Dermis blood vessel endothelial cell (primary cell): ENCODE measurements around the gene FIG4. TPM values are rescaled to one million over a fixed set of nuclear protein-coding genes. Genes with fewer than 3 reads are reported as not detected.
"Not testable (repeated sequence)": the region's sequence is repeated elsewhere in the genome, so short reads cannot be mapped to it uniquely, and the experiment has no call there.

Experiments
- DNase-seq: peaks from one replicate; pipeline ENCODE4 v3.0.0; 2010
- total RNA-seq: library from RNA; depleted of rRNA; stranded (reverse); fragments of >200 nt; gene quantifications from 2 replicates; pipeline ENCODE4 v1.2.3, GENCODE V29; 2014

Gene FIG4
- total RNA-seq, 1 donor from 2014 or later: 11.6 TPM

DNA sequence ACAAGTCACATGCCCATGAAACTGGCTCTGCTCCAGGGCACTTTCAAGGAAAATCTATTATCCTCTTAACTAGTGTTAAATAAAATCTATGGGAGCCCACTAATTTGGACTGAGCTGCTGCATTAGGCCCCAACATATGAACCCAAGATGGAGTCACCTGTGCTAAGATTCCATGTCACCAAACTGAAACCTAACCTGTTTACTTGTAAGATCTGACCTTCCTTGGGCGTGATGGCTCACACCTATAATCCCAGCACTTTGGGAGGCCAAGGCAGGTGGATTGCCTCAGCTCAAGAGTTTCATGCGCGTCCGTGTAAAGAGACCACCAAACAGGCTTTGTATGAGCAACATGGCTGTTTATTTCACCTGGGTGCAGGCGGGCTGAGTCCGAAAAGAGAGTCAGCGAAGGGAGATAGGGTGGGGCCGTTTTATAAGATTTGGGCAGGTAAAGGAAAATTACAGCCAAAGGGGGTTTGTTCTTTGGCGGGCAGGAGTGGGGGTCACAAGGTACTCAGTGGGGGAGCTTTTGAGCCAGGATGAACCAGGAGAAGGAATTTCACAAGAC is 164.5 kb downstream of the FIG4 start:
- DNase-seq: not testable (repeated sequence)

GRCh38 chr6:109861946-109862345 is 170.8 kb downstream of the FIG4 start:
- DNase-seq: no peak

DNA sequence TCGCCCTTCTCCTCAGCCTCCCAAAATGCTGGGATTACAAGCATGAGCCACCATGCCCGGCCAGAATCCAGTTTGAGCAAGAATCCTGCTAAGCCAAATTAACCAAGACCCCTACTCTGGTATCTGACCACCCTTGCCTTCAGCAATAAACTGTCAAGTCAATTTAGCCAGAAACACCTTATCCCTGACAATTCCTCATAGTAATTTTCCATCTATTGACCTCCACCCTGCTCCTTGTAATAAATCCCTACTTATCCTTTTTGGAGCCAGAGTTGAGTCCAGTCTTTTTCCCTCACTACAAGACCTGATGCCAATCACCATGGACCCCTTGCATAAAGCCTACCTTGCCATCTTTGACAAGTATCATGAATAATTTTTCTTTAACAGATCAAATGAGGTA is 173.0 kb downstream of the FIG4 start:
- no peak for DNase-seq

- DNase-seq: no peak
Observed at GRCh38 chr6:109865968-109866367, 174.9 kb downstream of the FIG4 start.

DNA sequence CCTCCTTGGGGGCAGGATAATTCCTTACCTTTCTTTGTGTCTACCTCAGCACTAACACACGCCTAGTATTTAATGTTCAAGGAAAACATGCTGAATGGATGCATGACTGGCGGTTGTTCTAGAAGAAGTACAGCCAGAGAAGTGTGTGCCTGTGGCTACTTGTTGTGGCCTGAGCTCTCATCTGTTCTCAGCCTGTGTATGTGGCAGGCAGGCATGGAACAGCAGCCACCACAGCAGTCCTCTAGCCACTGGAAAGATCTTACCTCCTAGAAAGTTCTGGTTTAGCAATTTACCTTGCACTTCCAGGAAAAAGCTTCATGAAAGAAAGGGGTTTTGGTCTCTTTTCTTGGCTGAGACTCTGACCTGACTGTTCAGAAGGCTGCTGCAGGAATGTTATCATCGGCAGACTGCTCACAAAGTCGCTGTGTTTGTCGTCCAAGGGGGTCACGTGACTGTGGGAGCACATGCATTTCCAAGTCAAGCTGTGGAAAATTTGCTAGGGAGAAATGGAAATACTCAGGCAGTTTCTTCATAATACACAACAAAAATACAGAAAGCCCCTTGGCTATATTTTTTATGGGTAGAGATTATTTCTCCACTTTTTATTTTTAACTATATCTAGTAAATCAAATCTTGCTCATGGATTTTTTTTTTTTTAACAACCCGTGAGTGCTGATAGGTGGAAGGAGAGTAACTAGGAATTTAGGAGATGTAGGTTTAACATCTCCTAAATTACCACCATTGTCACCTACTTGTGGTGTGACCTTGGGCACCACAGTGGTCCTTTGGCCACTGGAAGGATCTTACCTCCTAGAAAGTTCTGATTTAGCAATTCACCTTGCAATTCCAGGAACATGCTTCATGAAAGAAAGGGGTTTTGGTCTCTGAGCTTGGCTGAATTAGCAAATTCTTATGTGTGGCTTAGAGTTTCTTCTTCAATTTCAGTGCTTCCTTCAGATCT is 176.2 kb downstream of the FIG4 start:
- DNase-seq: no peak

- DNase-seq: no peak
Observed at GRCh38 chr6:109867970-109868358, 176.9 kb downstream of the FIG4 start.

DNA sequence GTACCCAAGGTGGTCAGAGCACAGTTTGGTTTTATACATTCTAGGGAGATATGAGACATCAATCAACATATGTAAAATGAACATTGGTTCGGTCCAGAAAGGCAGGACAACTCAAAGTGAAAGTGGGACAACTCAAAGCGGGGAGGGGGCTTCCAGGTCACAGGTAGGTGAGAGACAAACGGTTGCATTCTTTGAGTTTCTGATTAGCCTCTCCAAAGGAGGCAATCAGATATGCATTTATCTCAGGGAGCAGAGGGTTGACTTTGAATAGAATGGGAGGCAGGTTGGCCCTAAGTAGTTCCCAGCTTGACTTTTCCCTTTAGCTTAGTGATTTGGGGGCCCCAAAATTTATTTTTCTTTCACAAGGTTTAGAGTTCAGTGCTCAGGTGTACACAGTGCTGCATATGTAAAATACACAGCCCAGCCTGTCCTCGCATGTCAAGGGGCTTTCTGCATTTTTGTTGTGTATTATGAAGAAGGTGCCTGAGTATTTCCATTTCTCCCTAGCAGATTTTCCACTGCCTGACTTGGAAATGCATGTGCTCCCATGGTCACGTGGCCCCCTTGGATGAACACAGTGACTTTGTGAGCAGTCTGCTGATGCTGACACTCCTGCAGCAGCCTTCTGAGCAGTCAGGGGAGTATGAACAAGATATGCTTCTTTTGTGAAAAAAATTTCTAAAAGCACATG is 178.4 kb downstream of the FIG4 start:
- DNase-seq: not testable (repeated sequence)

- no peak for DNase-seq
Observed at GRCh38 chr6:109870089-109870410, 179.0 kb downstream of the FIG4 start.

DNA sequence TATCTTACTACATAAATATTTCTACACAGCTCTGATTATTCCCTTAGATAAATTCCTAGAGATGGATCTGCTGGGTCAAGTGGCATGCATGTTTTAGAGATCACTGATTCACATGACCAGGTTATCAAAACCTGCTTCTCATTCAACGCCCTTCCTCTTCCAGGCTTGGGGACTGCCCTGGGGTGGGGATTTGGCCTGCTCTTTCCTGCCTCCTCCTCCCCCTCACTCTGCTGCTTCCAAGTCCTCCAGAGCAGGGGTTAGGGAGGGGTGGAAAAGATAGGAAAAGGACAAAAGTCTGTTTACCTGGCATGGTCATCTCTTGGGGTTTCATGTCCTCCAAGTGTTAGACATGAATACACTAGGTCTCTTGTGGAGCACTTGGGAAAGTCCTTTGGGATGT is 181.5 kb downstream of the FIG4 start:
- no peak for DNase-seq

- no peak for DNase-seq
Observed at GRCh38 chr6:109872968-109873545, 182.0 kb downstream of the FIG4 start.

- no peak for DNase-seq
Observed at GRCh38 chr6:109874086-109874485, 183.0 kb downstream of the FIG4 start.

- DNase-seq: no peak
Observed at GRCh38 chr6:109874621-109875020, 183.5 kb downstream of the FIG4 start.

Other genes with a start within 250 kb of the FIG4 start
- gene MICAL1, start 235.5 kb upstream of the FIG4 start, total RNA-seq: 17.8 and 22.8 TPM in 2 replicates
- 6.9 and 7.5 TPM in 2 replicates for gene ZBTB24, start 208.1 kb upstream of the FIG4 start, total RNA-seq
- gene AK9, start 94 bp upstream of the FIG4 start, total RNA-seq: 2.9 and 13.1 TPM in 2 replicates